Measurements from ENCODE around the gene BAK1.

GRCh38 chr6:33609019-33609418, 28.9 kb upstream of the BAK1 start:
- TF ChIP-seq CTCF (IDR thresholded peaks at IDR 0.05) (no peak), POLR2AphosphoS5 (IDR thresholded peaks at IDR 0.05) (no peak)

All from transverse colon (tissue), 4 donors.